Hepatocyte (in vitro differentiated cells): ENCODE results near the gene PTPN14. TPM values are rescaled to one million over a fixed set of nuclear protein-coding genes. Genes with fewer than 3 reads are reported as not detected.

Experiments used
- DNase-seq: peaks from one replicate; pipeline ENCODE4 v3.0.0-alpha.2; 2016; ENCODE audit warnings: low spot score
- H2AFZ ChIP-seq: fragments of 200-600 bp; sonication (generic); 2 replicates; pipeline ENCODE4 v1.6.0; 2016; ENCODE audit warnings: antibody characterized with exemption, mild to moderate bottlenecking
- H3K27ac ChIP-seq: fragments of 200-600 bp; sonication (generic); 2 replicates; pipeline ENCODE4 v1.5.1; 2016; ENCODE audit warnings: mild to moderate bottlenecking
- H3K27me3 ChIP-seq: fragments of 200-600 bp; sonication (generic); 2 replicates; pipeline ENCODE4 v1.6.1; 2016
- H3K36me3 ChIP-seq: fragments of 200-600 bp; sonication (generic); replicated peaks from 2 replicates; pipeline ENCODE4 v1.5.1; 2016; ENCODE audit warnings: low read depth; ENCODE audit not compliant: insufficient read depth
- H3K4me1 ChIP-seq: fragments of 200-600 bp; sonication (generic); 2 replicates; pipeline ENCODE4 v1.5.1; 2016; ENCODE audit warnings: mild to moderate bottlenecking, moderate library complexity; ENCODE audit not compliant: insufficient read depth
- H3K4me2 ChIP-seq: fragments of 200-600 bp; sonication (generic); 2 replicates; pipeline ENCODE4 v1.6.0; 2016
- H3K4me3 ChIP-seq: fragments of 200-600 bp; sonication (generic); 2 replicates; pipeline ENCODE4 v1.5.1; 2016; ENCODE audit warnings: mild to moderate bottlenecking
- H3K79me2 ChIP-seq: fragments of 200-600 bp; sonication (generic); 2 replicates; pipeline ENCODE4 v1.6.0; 2017; ENCODE audit warnings: mild to moderate bottlenecking
- H3K9me2 ChIP-seq: fragments of 200-600 bp; sonication (generic); replicated peaks from 2 replicates; pipeline ENCODE4 v1.6.0; 2017; ENCODE audit warnings: mild to moderate bottlenecking; ENCODE audit not compliant: insufficient read depth
- H3K9me3 ChIP-seq: fragments of 200-600 bp; sonication (generic); 2 replicates; pipeline ENCODE4 v1.5.1; 2016; ENCODE audit warnings: low read depth, mild to moderate bottlenecking
- H4K20me1 ChIP-seq: fragments of 200-600 bp; sonication (generic); 2 replicates; pipeline ENCODE4 v1.6.0; 2016; ENCODE audit warnings: mild to moderate bottlenecking; ENCODE audit not compliant: insufficient read depth, poor library complexity, severe bottlenecking
- CTCF ChIP-seq: fragments of 200-600 bp; sonication (generic); IDR thresholded peaks from 2 replicates; pipeline ENCODE4 v1.5.1; 2016; ENCODE audit warnings: antibody characterized with exemption, mild to moderate bottlenecking; ENCODE audit not compliant: poor library complexity
- EZH2 ChIP-seq: fragments of 200-600 bp; sonication (generic); IDR thresholded peaks from 2 replicates; pipeline ENCODE4 v1.6.1; 2016; ENCODE audit warnings: antibody characterized with exemption, mild to moderate bottlenecking, borderline replicate concordance
- EZH2phosphoT487 ChIP-seq: fragments of 200-600 bp; sonication (generic); IDR thresholded peaks from one replicate; pipeline ENCODE4 v1.6.1; 2018; ENCODE audit warnings: antibody characterized with exemption, mild to moderate bottlenecking, low read depth, moderate library complexity; ENCODE audit not compliant: unreplicated experiment, severe bottlenecking
- WGBS: methylation state at CpG from one replicate; pipeline ENCODE4 v1.1.6; 2016; ENCODE audit warnings: low lambda C conversion rate; ENCODE audit errors: missing lambda C conversion rate; 5-methylcytosine and 5-hydroxymethylcytosine counted together
- polyA plus RNA-seq: library from polyadenylated mRNA; unstranded; fragments of >200 nt; fragmentation: Nextera tagmentation; extraction: Ambion mirVana; gene quantifications from 2 replicates; pipeline ENCODE4 v1.2.1, GENCODE V29; 2016
- total RNA-seq: library from RNA; depleted of rRNA; stranded (reverse); fragments of >200 nt; gene quantifications from 2 replicates; pipeline ENCODE4 v1.2.3, GENCODE V29; 2014

The PTPN14 gene
- total and polyA plus RNA-seq, 2 experiments from 2014 or later: 9.5 to 21.7 TPM

DNA sequence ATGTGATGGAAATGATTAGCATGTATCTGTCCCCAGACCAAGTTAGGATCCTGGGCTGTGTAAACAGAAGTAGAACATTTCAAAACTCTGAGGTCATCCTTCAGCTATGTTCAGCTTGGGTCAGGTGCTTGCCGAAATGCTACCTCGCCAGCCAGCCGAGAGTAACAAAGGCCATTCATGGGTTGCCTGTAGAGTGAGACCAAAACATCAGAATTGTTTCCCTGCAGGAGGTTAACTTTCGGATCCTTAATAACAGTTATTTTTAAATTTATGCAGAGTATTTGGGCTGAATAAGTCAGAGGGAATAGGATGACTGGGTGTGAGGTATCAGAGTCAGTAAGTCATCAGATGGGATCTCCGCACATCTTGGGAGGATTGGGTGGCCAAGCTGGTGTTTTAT, 234.8 kb downstream of the PTPN14 start:
- H3K9me2 ChIP-seq: no peaks in the 10 kb centered on the region
- DNase-seq: no peak
- no peaks in the 10 kb centered on the region for H3K27me3 ChIP-seq
- H3K36me3 ChIP-seq: no peaks in the 10 kb centered on the region
- WGBS: 73% methylated on average over 5 of the region's 5 CpGs
- H3K4me3 ChIP-seq: no peak overlapping the region
- H2AFZ ChIP-seq: no peak overlapping the region
- H3K4me1 ChIP-seq: no peaks in the 10 kb centered on the region
- no peaks in the 10 kb centered on the region for H3K9me3 ChIP-seq
- H3K27ac ChIP-seq: no peak overlapping the region
- H4K20me1 ChIP-seq: no peaks in the 10 kb centered on the region
- TF ChIP-seq EZH2 (no peak), EZH2phosphoT487 (no peak), CTCF (no peak)
- H3K79me2 ChIP-seq: no peaks in the 10 kb centered on the region
- H3K4me2 ChIP-seq: no peak overlapping the region

GRCh38 chr1:214314178-214314843, 237.1 kb downstream of the PTPN14 start:
- H3K36me3 ChIP-seq: no peaks in the 10 kb centered on the region
- H3K4me1 ChIP-seq: no peaks in the 10 kb centered on the region
- no peaks in the 10 kb centered on the region for H3K79me2 ChIP-seq
- H3K27me3 ChIP-seq: no peaks in the 10 kb centered on the region
- no peak overlapping the region for H3K4me2 ChIP-seq
- TF ChIP-seq CTCF (no peak), EZH2phosphoT487 (no peak), EZH2 (no peak)
- no peaks in the 10 kb centered on the region for H3K9me3 ChIP-seq
- no peaks in the 10 kb centered on the region for H3K9me2 ChIP-seq
- no peak overlapping the region for H3K4me3 ChIP-seq
- WGBS: 86% methylated on average over 5 of the region's 5 CpGs
- no peak overlapping the region for H2AFZ ChIP-seq
- H3K27ac ChIP-seq: no peak overlapping the region
- DNase-seq: no peak
- H4K20me1 ChIP-seq: no peaks in the 10 kb centered on the region

DNA sequence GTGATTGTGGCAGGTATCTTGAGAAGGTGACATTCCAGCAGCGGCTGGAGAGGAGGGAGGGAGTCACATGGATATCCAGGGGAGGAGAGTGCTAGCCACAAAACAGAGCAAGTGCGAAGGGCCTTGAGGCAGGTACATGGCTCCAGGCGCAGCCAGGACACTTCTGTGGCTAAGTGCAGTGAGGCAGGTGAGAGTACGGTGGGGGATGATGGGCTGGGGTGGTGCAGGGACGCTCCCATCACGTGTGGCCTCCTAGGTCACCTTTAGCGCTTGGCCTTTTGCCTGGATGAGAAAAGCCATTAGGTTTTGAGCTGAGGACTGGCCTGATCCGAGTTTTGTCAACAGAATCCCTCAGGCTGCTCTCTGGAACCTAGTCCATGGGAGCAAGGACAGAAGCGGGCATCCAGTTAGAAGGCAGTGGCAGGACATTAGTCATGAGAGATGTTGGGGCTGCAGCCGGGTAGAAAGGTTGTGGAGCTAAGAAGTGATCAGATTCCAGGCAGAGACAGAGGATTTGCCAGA, 238.8 kb downstream of the PTPN14 start:
- Histone ChIP-seq H3K9me2 (no peaks in the 10 kb centered on the region), H2AFZ (no peak overlapping the region), H3K27me3 (no peaks in the 10 kb centered on the region), H3K36me3 (no peaks in the 10 kb centered on the region), H3K9me3 (no peaks in the 10 kb centered on the region), H3K27ac (no peak overlapping the region), H3K4me2 (no peak overlapping the region), H3K4me3 (no peak overlapping the region), H3K4me1 (no peaks in the 10 kb centered on the region), H4K20me1 (no peaks in the 10 kb centered on the region), H3K79me2 (no peaks in the 10 kb centered on the region)
- no peak for TF ChIP-seq CTCF
- TF ChIP-seq EZH2phosphoT487: no peak
- no peak for TF ChIP-seq EZH2
- WGBS: 79% methylated on average over 10 of the region's 10 CpGs
- DNase-seq: no peak
